ENCODE data around the gene SUDS3.
A peak's percentile ranks its signal among the peaks of the same experiment; 100 is the strongest.
"Not testable (repeated sequence)": the region's sequence is repeated elsewhere in the genome, so short reads cannot be mapped to it uniquely, and the experiment has no call there.

The SUDS3 gene, protein sequence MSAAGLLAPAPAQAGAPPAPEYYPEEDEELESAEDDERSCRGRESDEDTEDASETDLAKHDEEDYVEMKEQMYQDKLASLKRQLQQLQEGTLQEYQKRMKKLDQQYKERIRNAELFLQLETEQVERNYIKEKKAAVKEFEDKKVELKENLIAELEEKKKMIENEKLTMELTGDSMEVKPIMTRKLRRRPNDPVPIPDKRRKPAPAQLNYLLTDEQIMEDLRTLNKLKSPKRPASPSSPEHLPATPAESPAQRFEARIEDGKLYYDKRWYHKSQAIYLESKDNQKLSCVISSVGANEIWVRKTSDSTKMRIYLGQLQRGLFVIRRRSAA

GRCh38 chr12:118376089-118377020, at the start of gene SUDS3:
TSS of gene SUDS3 (plus strand) at chr12:118376555. CDS start at chr12:118376692, 137 bp downstream.
- peak; percentile 86 for DNase-seq

GRCh38 chr12:118326991-118327390, 49.4 kb upstream of the SUDS3 start:
- DNase-seq = no peak

- no peak for DNase-seq
Observed at GRCh38 chr12:118327391-118327790, 49.0 kb upstream of the SUDS3 start.

- no peak for DNase-seq
Observed at GRCh38 chr12:118328486-118329330, 47.6 kb upstream of the SUDS3 start.

DNA sequence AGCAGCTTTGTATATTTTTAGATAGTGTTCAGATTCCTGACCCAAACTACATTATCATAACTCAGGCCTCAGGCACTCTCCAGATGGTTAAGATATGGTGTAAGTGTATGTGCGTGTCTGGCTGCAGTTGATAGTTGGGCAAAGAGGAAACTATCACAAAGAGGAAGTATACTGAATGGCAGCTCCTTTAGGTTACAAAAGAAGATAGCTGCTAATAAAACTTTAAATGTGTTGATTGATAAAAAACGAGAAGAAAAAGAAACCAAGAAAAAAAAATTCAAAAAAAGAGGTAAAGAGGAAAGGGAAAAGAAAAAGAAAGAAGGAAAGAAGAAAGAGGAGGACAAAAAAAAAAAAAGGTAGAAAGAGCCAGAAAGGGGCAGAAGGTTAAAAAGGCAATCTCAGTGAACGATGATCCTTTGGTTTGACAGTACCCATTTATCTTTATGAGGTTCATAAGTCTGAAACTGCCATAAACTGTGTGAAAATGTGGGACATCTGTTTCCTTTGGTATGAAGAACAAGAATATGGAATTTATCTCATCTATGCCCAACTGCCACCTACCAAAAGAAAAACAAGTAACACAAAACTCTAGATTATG, 45.8 kb upstream of the SUDS3 start:
- no peak for DNase-seq

DNA sequence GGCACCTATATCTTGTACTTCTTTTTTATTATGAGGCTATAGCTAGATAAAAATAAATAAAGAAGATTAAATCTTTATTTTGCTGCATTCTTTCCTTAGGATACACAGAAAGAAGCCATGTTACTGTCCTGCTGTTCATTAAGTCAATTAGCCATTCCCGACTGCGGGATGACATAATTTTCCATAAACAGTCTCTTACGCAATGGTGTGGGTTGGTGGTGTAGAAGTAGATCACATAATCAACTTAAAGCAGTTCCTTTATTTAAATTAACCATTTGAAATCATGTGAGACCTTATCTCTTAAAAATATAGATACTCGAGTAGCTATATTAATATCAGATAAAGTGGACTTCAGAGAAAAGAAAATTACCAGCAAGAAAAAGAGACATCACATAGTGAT, 43.8 kb upstream of the SUDS3 start:
- no peak for DNase-seq

- DNase-seq = no peak
Observed at GRCh38 chr12:118334241-118334640, 42.1 kb upstream of the SUDS3 start.

DNA sequence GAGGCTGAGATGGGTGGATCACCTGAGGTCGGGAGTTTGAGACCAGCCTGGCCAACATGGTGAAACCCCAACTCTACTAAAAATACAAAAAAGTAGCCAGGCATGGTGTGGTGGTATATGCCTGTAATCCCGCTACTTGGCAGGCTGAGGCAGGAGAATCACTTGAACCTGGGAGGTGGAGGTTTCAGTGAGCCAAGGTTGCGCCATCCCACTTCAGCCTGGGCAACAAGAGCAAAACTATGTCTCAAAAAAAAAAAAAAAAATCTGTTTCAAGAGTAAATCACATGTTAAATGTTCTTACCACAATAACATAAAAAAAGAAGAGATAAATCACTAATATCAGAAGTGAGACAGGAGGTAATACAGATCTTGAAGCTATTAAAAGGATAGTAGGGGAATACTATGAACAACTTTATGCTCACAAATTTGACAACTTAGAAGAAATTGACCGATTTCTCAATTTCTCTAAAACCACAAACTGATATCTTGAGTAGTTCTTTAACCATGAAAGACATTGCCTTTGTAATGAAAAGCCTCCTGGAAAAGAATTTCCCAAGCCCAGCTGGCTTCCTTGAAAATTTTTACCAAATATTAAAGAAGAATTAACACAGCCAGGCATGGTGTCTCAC, 41.3 kb upstream of the SUDS3 start:
- no peak for DNase-seq

GRCh38 chr12:118336123-118336522, 40.2 kb upstream of the SUDS3 start:
- DNase-seq = no peak

DNA sequence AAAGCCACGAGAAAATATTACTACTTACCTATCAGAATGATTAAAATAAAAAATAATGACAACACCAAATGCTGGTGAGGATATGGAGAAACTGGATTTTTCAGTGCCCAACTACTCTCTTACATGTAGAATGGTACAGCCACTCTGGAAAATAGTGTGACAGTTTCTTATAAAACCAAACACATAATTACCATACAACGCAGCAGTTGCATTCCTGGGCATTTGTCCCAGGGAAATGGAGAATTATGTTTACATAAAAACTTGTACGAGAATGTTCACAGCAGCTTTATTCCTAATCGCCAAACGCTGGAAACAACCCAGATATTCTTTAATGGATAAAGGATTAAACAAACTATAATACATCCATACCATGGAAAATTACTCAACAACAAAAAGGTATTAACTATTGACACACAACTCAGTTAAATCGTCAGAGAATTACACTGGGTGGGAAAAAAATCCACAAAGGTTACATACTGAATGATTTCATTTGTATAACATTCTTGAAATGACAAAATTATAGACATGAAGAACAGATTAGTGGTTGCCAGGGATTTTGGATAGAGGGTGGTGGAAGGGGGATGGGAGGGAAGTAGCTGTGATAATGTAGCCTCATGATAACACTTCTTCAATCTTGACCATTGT, 39.0 kb upstream of the SUDS3 start:
- no peak for DNase-seq

DNA sequence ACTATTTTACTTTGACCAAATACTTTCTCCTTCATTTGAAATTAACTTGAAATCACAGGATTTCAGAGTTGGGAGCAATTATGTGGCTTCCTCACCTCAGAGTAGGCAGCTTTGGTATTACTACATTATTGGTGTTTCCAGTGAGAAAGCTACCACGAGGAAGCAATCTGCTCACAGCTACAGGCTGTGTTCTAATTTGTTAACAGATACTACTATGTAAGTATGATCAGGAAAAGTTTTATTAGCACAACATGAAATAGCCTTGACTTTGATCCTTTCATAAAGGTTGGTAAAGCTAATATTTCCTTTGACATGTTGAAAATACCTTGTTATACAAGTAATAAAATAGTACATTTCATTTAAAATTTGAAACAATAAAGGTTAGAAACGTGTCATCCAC, 34.3 kb upstream of the SUDS3 start:
- no peak for DNase-seq

GRCh38 chr12:118344829-118345228, 31.5 kb upstream of the SUDS3 start:
- no peak for DNase-seq

DNA sequence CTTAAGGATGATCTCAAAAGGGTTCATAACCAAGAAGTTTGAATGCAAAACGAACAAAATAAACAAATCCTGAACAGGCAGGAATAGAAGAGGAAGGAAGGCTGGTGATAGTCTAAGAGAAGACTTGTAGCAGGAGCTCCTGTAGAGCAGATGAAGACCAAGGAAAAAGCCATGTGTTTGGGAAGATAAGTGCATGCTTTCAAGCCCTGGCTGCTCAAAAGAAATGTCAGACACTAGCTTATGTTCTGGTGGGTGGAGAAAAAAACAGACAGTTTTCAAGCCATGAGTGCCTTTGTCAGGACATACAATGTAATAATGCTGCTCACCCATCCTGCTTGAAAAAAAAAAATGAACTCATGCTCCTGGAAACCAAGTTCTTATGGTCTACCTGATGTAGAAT, 31.0 kb upstream of the SUDS3 start:
- no peak for DNase-seq

- DNase-seq = no peak
Observed at GRCh38 chr12:118346895-118347294, 29.5 kb upstream of the SUDS3 start.

- DNase-seq = no peak
Observed at GRCh38 chr12:118347916-118348315, 28.4 kb upstream of the SUDS3 start.

- DNase-seq = no peak
Observed at GRCh38 chr12:118350908-118351559, 25.3 kb upstream of the SUDS3 start.

GRCh38 chr12:118353721-118354120, 22.6 kb upstream of the SUDS3 start:
- DNase-seq = no peak

DNA sequence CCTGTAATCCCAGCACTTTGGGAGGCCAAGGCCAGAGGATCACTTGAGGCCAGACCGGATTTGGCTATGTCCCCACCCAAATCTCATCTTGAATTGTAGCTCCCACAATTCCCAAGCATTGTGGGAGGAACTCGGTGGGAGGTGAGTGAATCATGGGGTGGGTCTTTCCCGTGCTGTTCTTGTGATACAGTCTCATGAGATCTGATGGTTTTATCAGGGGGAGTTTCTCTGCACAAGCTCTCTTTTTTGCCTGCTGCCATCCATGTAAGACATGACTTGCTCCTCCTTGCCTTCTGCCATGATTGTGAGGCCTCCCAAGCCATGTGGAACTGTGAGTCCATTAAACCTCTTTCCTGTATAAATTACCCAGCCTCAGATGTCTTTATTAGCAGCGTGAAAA, 21.9 kb upstream of the SUDS3 start:
- not testable (repeated sequence) for DNase-seq

DNA sequence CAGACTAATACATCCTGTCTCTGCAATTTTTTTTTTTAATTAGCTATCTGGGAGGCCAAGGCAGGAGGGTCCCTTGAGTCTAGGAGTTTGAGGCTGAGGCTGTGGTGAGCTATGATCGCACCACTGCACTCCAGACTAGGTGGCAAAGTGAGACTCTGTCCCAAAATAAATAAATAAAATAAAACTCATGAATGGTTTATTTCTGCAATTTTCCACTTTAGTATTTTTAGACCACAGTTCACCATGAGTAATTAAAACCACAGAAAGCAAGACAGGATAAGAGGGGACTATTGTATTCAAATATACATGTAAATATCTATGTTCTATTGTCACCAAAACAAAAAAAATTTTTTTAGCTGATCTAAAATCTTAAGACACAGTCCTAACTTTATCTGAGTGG, 21.5 kb upstream of the SUDS3 start:
- DNase-seq = no peak

DNA sequence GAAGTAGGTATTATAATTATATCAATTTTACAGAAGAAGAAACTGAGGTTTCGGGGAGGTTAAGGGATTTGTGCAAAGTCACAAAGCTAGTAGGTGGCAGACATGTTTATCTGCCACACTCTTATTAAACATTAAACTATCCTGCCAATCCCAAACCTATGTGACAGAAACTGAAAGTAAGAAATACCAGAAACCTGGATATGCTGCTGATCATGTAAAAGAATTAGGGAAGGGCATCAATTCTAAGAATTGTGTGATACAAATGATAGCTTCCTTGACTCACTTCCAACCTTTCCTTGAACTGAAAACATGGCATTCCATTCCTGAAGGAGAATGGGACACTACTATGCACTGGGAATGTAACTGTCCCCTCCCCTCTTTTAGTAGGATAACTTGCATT, 20.5 kb upstream of the SUDS3 start:
- DNase-seq = no peak

GRCh38 chr12:118356809-118357256, 19.5 kb upstream of the SUDS3 start:
- DNase-seq = no peak
